ENCODE data around the gene S100A4.

- TF ChIP-seq, protein P1, sequence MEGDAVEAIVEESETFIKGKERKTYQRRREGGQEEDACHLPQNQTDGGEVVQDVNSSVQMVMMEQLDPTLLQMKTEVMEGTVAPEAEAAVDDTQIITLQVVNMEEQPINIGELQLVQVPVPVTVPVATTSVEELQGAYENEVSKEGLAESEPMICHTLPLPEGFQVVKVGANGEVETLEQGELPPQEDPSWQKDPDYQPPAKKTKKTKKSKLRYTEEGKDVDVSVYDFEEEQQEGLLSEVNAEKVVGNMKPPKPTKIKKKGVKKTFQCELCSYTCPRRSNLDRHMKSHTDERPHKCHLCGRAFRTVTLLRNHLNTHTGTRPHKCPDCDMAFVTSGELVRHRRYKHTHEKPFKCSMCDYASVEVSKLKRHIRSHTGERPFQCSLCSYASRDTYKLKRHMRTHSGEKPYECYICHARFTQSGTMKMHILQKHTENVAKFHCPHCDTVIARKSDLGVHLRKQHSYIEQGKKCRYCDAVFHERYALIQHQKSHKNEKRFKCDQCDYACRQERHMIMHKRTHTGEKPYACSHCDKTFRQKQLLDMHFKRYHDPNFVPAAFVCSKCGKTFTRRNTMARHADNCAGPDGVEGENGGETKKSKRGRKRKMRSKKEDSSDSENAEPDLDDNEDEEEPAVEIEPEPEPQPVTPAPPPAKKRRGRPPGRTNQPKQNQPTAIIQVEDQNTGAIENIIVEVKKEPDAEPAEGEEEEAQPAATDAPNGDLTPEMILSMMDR (conservative IDR thresholded peaks at IDR 0.05) = no peak
- no peak for TF ChIP-seq ZFX (IDR thresholded peaks at IDR 0.05)
These were observed 17.9 kb downstream of the S100A4 start for GRCh38 chr1:153527683-153528040.

Measured in C4-2B (cell line).